ENCODE measurements around the gene TBC1D22A. TPM values are rescaled to one million over a fixed set of nuclear protein-coding genes. Genes with fewer than 3 reads are reported as not detected.

The TBC1D22A gene
- total RNA-seq, 1 donor from 2014 or later = 23.2 TPM

- no peaks in the 10 kb centered on the region for H3K4me1 Mint-ChIP-seq (ENCODE audit: low read depth)
- no peaks in the 10 kb centered on the region for H3K9me3 Mint-ChIP-seq (ENCODE audit: low read depth)
- H3K27ac Mint-ChIP-seq = no peak overlapping the region
- DNase-seq (ENCODE audit: low spot score, unreplicated experiment) = no peak
- no peaks in the 10 kb centered on the region for H3K27me3 Mint-ChIP-seq
- H3K4me3 Mint-ChIP-seq (ENCODE audit: low read depth) = no peak overlapping the region
- TF ChIP-seq CTCF (IDR thresholded peaks at IDR 0.05; ENCODE audit: unreplicated experiment) = no peak
- no peaks in the 10 kb centered on the region for H3K36me3 Mint-ChIP-seq (ENCODE audit: insufficient read depth)
Observed at GRCh38 chr22:47157486-47158270, 395.2 kb downstream of the TBC1D22A start.

GRCh38 chr22:47158457-47158856 is 396.0 kb downstream of the TBC1D22A start:
- Mint-ChIP-seq H3K27me3 (no peaks in the 10 kb centered on the region), H3K4me1 (ENCODE audit: low read depth) (no peaks in the 10 kb centered on the region), H3K9me3 (ENCODE audit: low read depth) (no peaks in the 10 kb centered on the region), H3K4me3 (ENCODE audit: low read depth) (no peak overlapping the region), H3K27ac (no peak overlapping the region), H3K36me3 (ENCODE audit: insufficient read depth) (no peaks in the 10 kb centered on the region)
- no peak for TF ChIP-seq CTCF (IDR thresholded peaks at IDR 0.05; ENCODE audit: unreplicated experiment)
- DNase-seq (ENCODE audit: low spot score, unreplicated experiment) = no peak

- no peaks in the 10 kb centered on the region for H3K36me3 Mint-ChIP-seq (ENCODE audit: insufficient read depth)
- H3K4me1 Mint-ChIP-seq (ENCODE audit: low read depth) = no peaks in the 10 kb centered on the region
- no peak for DNase-seq (ENCODE audit: low spot score, unreplicated experiment)
- TF ChIP-seq CTCF (IDR thresholded peaks at IDR 0.05; ENCODE audit: unreplicated experiment) = no peak
- no peaks in the 10 kb centered on the region for H3K9me3 Mint-ChIP-seq (ENCODE audit: low read depth)
- no peaks in the 10 kb centered on the region for H3K27me3 Mint-ChIP-seq
- H3K4me3 Mint-ChIP-seq (ENCODE audit: low read depth) = no peak overlapping the region
- no peak overlapping the region for H3K27ac Mint-ChIP-seq
Observed at GRCh38 chr22:47159592-47159991, 397.1 kb downstream of the TBC1D22A start.

GRCh38 chr22:47160141-47160541 is 397.7 kb downstream of the TBC1D22A start:
- H3K27ac Mint-ChIP-seq = no peak overlapping the region
- no peaks in the 10 kb centered on the region for H3K27me3 Mint-ChIP-seq
- no peak for TF ChIP-seq CTCF (IDR thresholded peaks at IDR 0.05; ENCODE audit: unreplicated experiment)
- H3K4me3 Mint-ChIP-seq (ENCODE audit: low read depth) = no peak overlapping the region
- no peaks in the 10 kb centered on the region for H3K36me3 Mint-ChIP-seq (ENCODE audit: insufficient read depth)
- H3K9me3 Mint-ChIP-seq (ENCODE audit: low read depth) = no peaks in the 10 kb centered on the region
- H3K4me1 Mint-ChIP-seq (ENCODE audit: low read depth) = no peaks in the 10 kb centered on the region
- no peak for DNase-seq (ENCODE audit: low spot score, unreplicated experiment)

GRCh38 chr22:47160781-47161520 is 398.5 kb downstream of the TBC1D22A start:
- Mint-ChIP-seq H3K9me3 (ENCODE audit: low read depth) (no peaks in the 10 kb centered on the region), H3K27ac (no peak overlapping the region), H3K4me1 (ENCODE audit: low read depth) (no peaks in the 10 kb centered on the region), H3K4me3 (ENCODE audit: low read depth) (no peak overlapping the region), H3K27me3 (no peaks in the 10 kb centered on the region), H3K36me3 (ENCODE audit: insufficient read depth) (no peaks in the 10 kb centered on the region)
- DNase-seq (ENCODE audit: low spot score, unreplicated experiment) = no peak
- TF ChIP-seq CTCF (IDR thresholded peaks at IDR 0.05; ENCODE audit: unreplicated experiment) = no peak

Data from progenitor cell of endocrine pancreas (in vitro differentiated cells).